HEK293 (cell line): Measurements from ENCODE around the gene C20orf173.

Experiments used
- CTCF ChIA-PET: fragments of 350-600 bp; formaldehyde crosslinking; extraction: SDS; loops from one replicate; lab custom pipeline; 2021; ENCODE audit warnings: antibody characterized with exemption; lab: Yijun Ruan, JAX
- POLR2A ChIA-PET: fragments of 300-600 bp; formaldehyde crosslinking; extraction: SDS; loops from one replicate; lab custom pipeline; 2020; ENCODE audit warnings: antibody characterized with exemption, inconsistent platforms; lab: Yijun Ruan, JAX
- H3K27ac ChIP-seq: fragments of 200-500 bp; sonication (Bioruptor generic); 2 replicates; pipeline ENCODE4 v1.5.1; 2014; ENCODE audit warnings: low read depth, low read length, control low read depth, inconsistent platforms; ENCODE audit errors: extremely low read depth
- H3K36me3 ChIP-seq, 2 experiments: fragments of 200-500 bp in 1 of 2; sonication (Bioruptor generic) in 1 of 2; 1 replicate in 1 of 2; 2 replicates in 1 of 2; pipeline ENCODE4 v1.5.1; 2014 to 2017; ENCODE audit warnings: inconsistent platforms in 2 of 2, low read length in 2 of 2; ENCODE audit not compliant: control insufficient read depth in 2 of 2, insufficient read depth in 1 of 2
- H3K4me1 ChIP-seq: fragments of 200-500 bp; sonication (Bioruptor generic); 2 replicates; pipeline ENCODE4 v1.5.1; 2014; ENCODE audit warnings: mild to moderate bottlenecking, low read length, inconsistent platforms; ENCODE audit not compliant: control insufficient read depth, insufficient read depth
- H3K4me3 ChIP-seq: 2 replicates; pipeline ENCODE4 v1.5.1; 2011; ENCODE audit warnings: low read depth, mild to moderate bottlenecking, control low read depth, low read length, moderate library complexity
- H3K9me3 ChIP-seq: fragments of 200-500 bp; sonication (Bioruptor generic); 2 replicates; pipeline ENCODE4 v1.5.1; 2014; ENCODE audit warnings: low read depth, low read length, inconsistent platforms; ENCODE audit not compliant: control insufficient read depth, insufficient read depth
- CTCF ChIP-seq: fragments of 450-650 bp; formaldehyde crosslinking; IDR thresholded peaks from 2 replicates; pipeline ENCODE4 v1.5.1; 2016; ENCODE audit warnings: missing biosample characterization, missing genetic modification characterization
- FEZF1 ChIP-seq: fragments of 450-650 bp; formaldehyde crosslinking; IDR thresholded peaks from 2 replicates; pipeline ENCODE4 v1.5.1; 2016; ENCODE audit warnings: missing biosample characterization, missing genetic modification characterization
- KLF8 ChIP-seq: fragments of 450-650 bp; formaldehyde crosslinking; IDR thresholded peaks from 2 replicates; pipeline ENCODE4 v1.5.1; 2016; ENCODE audit warnings: missing biosample characterization, missing genetic modification characterization
- RBAK ChIP-seq: fragments of 450-650 bp; formaldehyde crosslinking; IDR thresholded peaks from 2 replicates; pipeline ENCODE4 v1.5.1; 2016; ENCODE audit warnings: missing biosample characterization, missing genetic modification characterization
- SCRT1 ChIP-seq: fragments of 450-650 bp; formaldehyde crosslinking; IDR thresholded peaks from 2 replicates; pipeline ENCODE4 v1.5.1; 2016; ENCODE audit warnings: missing biosample characterization, missing genetic modification characterization, borderline replicate concordance
- TCF7L2 ChIP-seq: IDR thresholded peaks from 2 replicates; pipeline ENCODE4 v1.6.1; 2011; ENCODE audit warnings: low read depth, mild to moderate bottlenecking, inconsistent platforms, low read length, moderate library complexity, borderline replicate concordance
- ZBTB10 ChIP-seq: fragments of 450-650 bp; formaldehyde crosslinking; IDR thresholded peaks from 2 replicates; pipeline ENCODE4 v1.5.1; 2016; ENCODE audit warnings: missing biosample characterization, missing genetic modification characterization
- ZFP3 ChIP-seq: fragments of 450-650 bp; formaldehyde crosslinking; IDR thresholded peaks from 2 replicates; pipeline ENCODE4 v1.5.1; 2016; ENCODE audit warnings: low read depth, missing biosample characterization, missing genetic modification characterization
- ZNF16 ChIP-seq: fragments of 450-650 bp; formaldehyde crosslinking; IDR thresholded peaks from 2 replicates; pipeline ENCODE4 v1.5.1; 2016; ENCODE audit warnings: low read depth, missing biosample characterization, missing genetic modification characterization
- ZNF18 ChIP-seq: fragments of 450-650 bp; formaldehyde crosslinking; IDR thresholded peaks from 2 replicates; pipeline ENCODE4 v1.5.1; 2016; ENCODE audit warnings: missing biosample characterization, missing genetic modification characterization
- ZNF184 ChIP-seq: fragments of 450-650 bp; IDR thresholded peaks from 2 replicates; pipeline ENCODE4 v1.5.1; 2018; ENCODE audit warnings: missing biosample characterization, mild to moderate bottlenecking, missing genetic modification characterization
- ZNF202 ChIP-seq: fragments of 450-650 bp; formaldehyde crosslinking; IDR thresholded peaks from 2 replicates; pipeline ENCODE4 v1.5.1; 2016; ENCODE audit warnings: missing biosample characterization, missing genetic modification characterization, borderline replicate concordance
- ZNF239 ChIP-seq: fragments of 450-650 bp; formaldehyde crosslinking; IDR thresholded peaks from 2 replicates; pipeline ENCODE4 v1.5.1; 2016; ENCODE audit warnings: missing biosample characterization, missing genetic modification characterization
- ZNF280D ChIP-seq: fragments of 450-650 bp; formaldehyde crosslinking; IDR thresholded peaks from 2 replicates; pipeline ENCODE4 v1.5.1; 2016; ENCODE audit warnings: missing biosample characterization, missing genetic modification characterization
- ZNF311 ChIP-seq: fragments of 450-650 bp; formaldehyde crosslinking; IDR thresholded peaks from 2 replicates; pipeline ENCODE4 v1.5.1; 2017; ENCODE audit warnings: missing biosample characterization, missing genetic modification characterization, borderline replicate concordance
- ZNF416 ChIP-seq: fragments of 450-650 bp; formaldehyde crosslinking; IDR thresholded peaks from 2 replicates; pipeline ENCODE4 v1.5.1; 2016; ENCODE audit warnings: missing biosample characterization, missing genetic modification characterization
- ZNF426 ChIP-seq: fragments of 450-650 bp; formaldehyde crosslinking; IDR thresholded peaks from 2 replicates; pipeline ENCODE4 v1.5.1; 2017; ENCODE audit warnings: missing biosample characterization, missing genetic modification characterization, mild to moderate bottlenecking, inconsistent platforms, moderate library complexity
- ZNF600 ChIP-seq: fragments of 450-650 bp; formaldehyde crosslinking; IDR thresholded peaks from 2 replicates; pipeline ENCODE4 v1.5.1; 2016; ENCODE audit warnings: missing biosample characterization, missing genetic modification characterization
- ZNF629 ChIP-seq: fragments of 450-650 bp; formaldehyde crosslinking; IDR thresholded peaks from 2 replicates; pipeline ENCODE4 v1.5.1; 2017; ENCODE audit warnings: missing biosample characterization, missing genetic modification characterization
- ZNF707 ChIP-seq: fragments of 450-650 bp; formaldehyde crosslinking; IDR thresholded peaks from 2 replicates; pipeline ENCODE4 v1.5.1; 2016; ENCODE audit warnings: missing biosample characterization, missing genetic modification characterization
- ZNF747 ChIP-seq: fragments of 450-650 bp; formaldehyde crosslinking; IDR thresholded peaks from 2 replicates; pipeline ENCODE4 v1.5.1; 2016; ENCODE audit warnings: missing biosample characterization, missing genetic modification characterization
- ZNF76 ChIP-seq: fragments of 450-650 bp; formaldehyde crosslinking; IDR thresholded peaks from 2 replicates; pipeline ENCODE4; 2016; ENCODE audit warnings: low read depth, missing biosample characterization, missing genetic modification characterization, borderline replicate concordance
- ZNF768 ChIP-seq: fragments of 450-650 bp; formaldehyde crosslinking; IDR thresholded peaks from 2 replicates; pipeline ENCODE4 v1.5.1; 2018; ENCODE audit warnings: missing biosample characterization, mild to moderate bottlenecking, missing genetic modification characterization
- ZNF785 ChIP-seq: fragments of 450-650 bp; formaldehyde crosslinking; IDR thresholded peaks from 2 replicates; pipeline ENCODE4 v1.5.1; 2016; ENCODE audit warnings: missing biosample characterization, missing genetic modification characterization
- ZSCAN16 ChIP-seq: fragments of 450-650 bp; formaldehyde crosslinking; IDR thresholded peaks from 2 replicates; pipeline ENCODE4 v1.5.1; 2016; ENCODE audit warnings: missing biosample characterization, missing genetic modification characterization

Gene C20orf173

GRCh38 chr20:35506872-35507638 lies 22.4 kb downstream of the C20orf173 start:
- Histone ChIP-seq H3K36me3 (peaks cover 5 to 100% of the 10 kb centered on the region in 2 experiments; a peak in 2 of 3 replicates), H3K4me1 (no peaks in the 10 kb centered on the region), H3K27ac (no peak overlapping the region), H3K4me3 (no peak overlapping the region), H3K9me3 (no peaks in the 10 kb centered on the region)
- ChIA-PET CTCF (interaction anchor here (0.6 to 0.7 kb wide), 2 partner anchors 60 to 159 kb away, joined by 3 to 4 read pairs; no protein-coding TSS in a partner anchor), POLR2A (no interaction called here)
- TF ChIP-seq ZNF76 (tag by site-specific recombination) (no peak), ZNF600 (tag by site-specific recombination) (no peak), FEZF1 (tag by site-specific recombination) (no peak), ZNF747 (no peak), RBAK (no peak), ZNF416 (tag by site-specific recombination) (no peak), ZNF768 (tag by site-specific recombination) (no peak), KLF8 (no peak), ZNF18 (tag by site-specific recombination) (no peak), ZNF707 (no peak), ZBTB10 (tag by site-specific recombination) (no peak), ZNF311 (tag by site-specific recombination) (no peak), ZNF202 (tag by site-specific recombination) (no peak)

GRCh38 chr20:35506179-35506578 lies 23.3 kb downstream of the C20orf173 start:
- CTCF ChIA-PET, result interaction anchor here (0.7 to 1.2 kb wide), 2 partner anchors 59 to 448 kb away, joined by 3 to 4 read pairs; partner anchors contain the start of gene SCAND1
- POLR2A ChIA-PET, result no interaction called here
- Histone ChIP-seq H3K9me3 (no peaks in the 10 kb centered on the region), H3K4me1 (no peaks in the 10 kb centered on the region), H3K4me3 (no peak overlapping the region), H3K27ac (no peak overlapping the region), H3K36me3 (peaks cover 6 to 100% of the 10 kb centered on the region in 2 experiments; a peak in 2 of 3 replicates)
- TF ChIP-seq ZNF280D (tag by site-specific recombination) (no peak), TCF7L2 (no peak), ZNF239 (no peak), ZFP3 (tag by site-specific recombination) (no peak), CTCF (no peak), ZNF16 (tag by site-specific recombination) (no peak), ZNF184 (tag by site-specific recombination) (no peak), ZNF629 (tag by site-specific recombination) (no peak), ZNF426 (tag by site-specific recombination) (no peak), ZSCAN16 (tag by site-specific recombination) (no peak), ZNF785 (tag by site-specific recombination) (no peak), SCRT1 (tag by site-specific recombination) (no peak)
